Sigmoid colon (tissue), 7 donors: ENCODE measurements around the gene MACF1. TPM values are rescaled to one million over a fixed set of nuclear protein-coding genes. Genes with fewer than 3 reads are reported as not detected.
A peak's percentile ranks its signal among the peaks of the same experiment; 100 is the strongest.

Experiments used
- DNase-seq: peaks from one replicate; pipeline ENCODE4 v3.0.0-alpha.2; 2019
- H3K27ac ChIP-seq, 4 donors: fragments of 200-600 bp; sonication (generic); one replicate each; pipeline ENCODE4 v1.5.1; 2016 to 2019; ENCODE audit warnings: mild to moderate bottlenecking in 1 of 4
- H3K27me3 ChIP-seq, 3 donors: fragments of 200-600 bp; sonication (generic); one replicate each; pipeline ENCODE4 v1.5.1; 2019; ENCODE audit warnings: mild to moderate bottlenecking in 1 of 3
- H3K36me3 ChIP-seq, 4 donors: fragments of 200-600 bp; sonication (generic); one replicate each; pipeline ENCODE4 v1.5.1; 2016 to 2019
- H3K4me1 ChIP-seq, 4 donors: fragments of 200-600 bp; sonication (generic); one replicate each; pipeline ENCODE4 v1.5.1; 2017 to 2019
- H3K4me3 ChIP-seq, 4 donors: fragments of 200-600 bp; sonication (generic); one replicate each; pipeline ENCODE4 v1.5.1; 2017 to 2019; ENCODE audit warnings: mild to moderate bottlenecking in 2 of 4, moderate library complexity in 1 of 4
- H3K9me3 ChIP-seq, 4 donors: fragments of 200-600 bp in 3 of 4; sonication (generic) in 3 of 4; one replicate each; pipeline versions ENCODE4 v1.5.1 to v1.6.1; 2013 to 2019
- CTCF ChIP-seq, 4 experiments: fragments of 450-650 bp in 3 of 4; fragments of 200-600 bp in 1 of 4; IDR thresholded peaks; one replicate each; pipeline ENCODE4 v1.5.1; 2016 to 2019; ENCODE audit warnings: antibody characterized with exemption in 4 of 4, mild to moderate bottlenecking in 3 of 4, moderate library complexity in 2 of 4
- EP300 ChIP-seq, 4 donors: sonication (generic); formaldehyde crosslinking; IDR thresholded peaks; one replicate each; pipeline ENCODE4 v1.6.1; 2017; ENCODE audit warnings: antibody characterized with exemption in 4 of 4
- POLR2A ChIP-seq, 2 donors: fragments of 450-650 bp; IDR thresholded peaks; one replicate each; pipeline ENCODE4 v1.6.1; 2016; ENCODE audit warnings: antibody characterized with exemption in 2 of 2, mild to moderate bottlenecking in 2 of 2, moderate library complexity in 2 of 2
- POLR2AphosphoS5 ChIP-seq, 4 donors: sonication (generic); formaldehyde crosslinking; IDR thresholded peaks; one replicate each; pipeline ENCODE4 v1.6.1; 2017; ENCODE audit warnings: antibody characterized with exemption in 4 of 4
- WGBS, 2 donors: extraction: QIAGEN DNeasy Blood & Tissue Kit; methylation state at CpG; one replicate each; pipeline ENCODE4 v1.1.7; 2013; 5-methylcytosine and 5-hydroxymethylcytosine counted together
- intact Hi-C: fragments of 100-400 bp; cut with DNase I; formaldehyde crosslinking; loops from one replicate; pipeline ENCODE4 v1.15.1; 2023
- polyA plus RNA-seq, 3 donors: library from polyadenylated mRNA; stranded (reverse); fragments of 200-250 nt; gene quantifications; one replicate each; pipeline ENCODE4 v1.2.3, GENCODE V29; 2013
- total RNA-seq, 4 donors: library from RNA; depleted of rRNA; stranded (reverse); fragments of >200 nt; gene quantifications; one replicate each; pipeline ENCODE4 v1.1.0, GENCODE V29; 2016
- donor health status: healthy with polysubstance abuse.
- donor health status: Bipolar disorder and iron deficiency.
- donor health status: healthy.

Gene MACF1
- total and polyA plus RNA-seq, 7 donors, result 16.0 to 657 (median 292) TPM

GRCh38 chr1:39229504-39229903 is 25.0 kb downstream of the MACF1 start:
- no peak overlapping the region for H3K4me3 ChIP-seq
- intact Hi-C loops, result no loop called here
- no peak for DNase-seq
- TF ChIP-seq POLR2AphosphoS5 (IDR thresholded peaks at IDR 0.05) (no peak), CTCF (IDR thresholded peaks at IDR 0.05) (no peak), EP300 (IDR thresholded peaks at IDR 0.05) (no peak), POLR2A (IDR thresholded peaks at IDR 0.05) (no peak)
- 96 to 99% methylated on average over 4 of the region's 4 CpGs for WGBS, 2 donors
- H3K27me3 ChIP-seq, result no peaks in the 10 kb centered on the region
- H3K4me1 ChIP-seq, result peaks cover 0 to 74% (median 56%) of the 10 kb centered on the region in 4 donors
- H3K36me3 ChIP-seq, result peaks cover 0 to 4% (median 0%) of the 10 kb centered on the region in 4 donors
- H3K27ac ChIP-seq, result peak overlapping the region in 2 of 4 donors; percentile 54 to 58
- H3K9me3 ChIP-seq, result no peaks in the 10 kb centered on the region

GRCh38 chr1:39230261-39231190 is 26.0 kb downstream of the MACF1 start:
- peak overlapping the region; percentile 13 to 58 (median 50) for H3K27ac ChIP-seq
- no peaks in the 10 kb centered on the region for H3K27me3 ChIP-seq
- no peak overlapping the region for H3K4me3 ChIP-seq
- peaks cover 0 to 4% (median 0%) of the 10 kb centered on the region in 4 donors for H3K36me3 ChIP-seq
- H3K9me3 ChIP-seq, result no peaks in the 10 kb centered on the region
- WGBS, 2 donors, result 63 to 85% methylated on average over 9 of the region's 9 CpGs
- intact Hi-C loops, result no loop called here
- TF ChIP-seq EP300 (IDR thresholded peaks at IDR 0.05) (no peak), POLR2AphosphoS5 (IDR thresholded peaks at IDR 0.05) (peak in 1 of 4 donors; percentile 12)
- H3K4me1 ChIP-seq, result peaks cover 0 to 70% (median 49%) of the 10 kb centered on the region in 4 donors
- no peak for DNase-seq

- intact Hi-C loops, result no loop called here
- no peak overlapping the region for H3K4me3 ChIP-seq
- DNase-seq, result no peak
- H3K4me1 ChIP-seq, result peaks cover 0 to 48% (median 32%) of the 10 kb centered on the region in 4 donors
- peak overlapping the region in 3 of 4 donors; percentile 11 to 57 (median 50) for H3K27ac ChIP-seq
- H3K36me3 ChIP-seq, result peaks cover 0 to 10% (median 0%) of the 10 kb centered on the region in 4 donors
- no peaks in the 10 kb centered on the region for H3K27me3 ChIP-seq
- no peak for TF ChIP-seq POLR2AphosphoS5 (IDR thresholded peaks at IDR 0.05)
- no peak for TF ChIP-seq CTCF (IDR thresholded peaks at IDR 0.05)
- TF ChIP-seq EP300 (IDR thresholded peaks at IDR 0.05), result no peak
- TF ChIP-seq POLR2A (IDR thresholded peaks at IDR 0.05), result no peak
- no peaks in the 10 kb centered on the region for H3K9me3 ChIP-seq
- WGBS, 2 donors, result 88 to 95% methylated on average over 4 of the region's 4 CpGs
These were observed 32.5 kb downstream of the MACF1 start for GRCh38 chr1:39236971-39237370.

- Histone ChIP-seq H3K27ac (peak overlapping the region in 3 of 4 donors; percentile 34 to 57 (median 52)), H3K9me3 (no peaks in the 10 kb centered on the region), H3K4me3 (no peak overlapping the region), H3K36me3 (peaks cover 0 to 6% (median 0%) of the 10 kb centered on the region in 4 donors), H3K27me3 (no peaks in the 10 kb centered on the region), H3K4me1 (peaks cover 0 to 39% (median 27%) of the 10 kb centered on the region in 4 donors)
- 56 to 63% methylated on average over 1 of the region's 1 CpG for WGBS, 2 donors
- TF ChIP-seq POLR2A (IDR thresholded peaks at IDR 0.05), result no peak
- no peak for TF ChIP-seq EP300 (IDR thresholded peaks at IDR 0.05)
- intact Hi-C loops, result no loop called here
- no peak for DNase-seq
These were observed 34.0 kb downstream of the MACF1 start for GRCh38 chr1:39238476-39238875.

- intact Hi-C loops, result no loop called here
- H3K27ac ChIP-seq, result peak overlapping the region in 2 of 4 donors; percentile 18 to 39
- H3K9me3 ChIP-seq, result no peaks in the 10 kb centered on the region
- H3K27me3 ChIP-seq, result no peaks in the 10 kb centered on the region
- peaks cover 0 to 35% (median 27%) of the 10 kb centered on the region in 4 donors for H3K4me1 ChIP-seq
- TF ChIP-seq CTCF (IDR thresholded peaks at IDR 0.05), result no peak
- no peak for TF ChIP-seq EP300 (IDR thresholded peaks at IDR 0.05)
- TF ChIP-seq POLR2A (IDR thresholded peaks at IDR 0.05), result no peak
- no peak for TF ChIP-seq POLR2AphosphoS5 (IDR thresholded peaks at IDR 0.05)
- no peak for DNase-seq
- H3K36me3 ChIP-seq, result peaks cover 0 to 6% (median 0%) of the 10 kb centered on the region in 4 donors
- 92 to 95% methylated on average over 3 of the region's 3 CpGs for WGBS, 2 donors
- no peak overlapping the region for H3K4me3 ChIP-seq
These were observed 35.5 kb downstream of the MACF1 start for GRCh38 chr1:39239968-39240367.
